BJ (cell line): Measurements from ENCODE around the gene MAP3K10. TPM values are rescaled to one million over a fixed set of nuclear protein-coding genes. Genes with fewer than 3 reads are reported as not detected.

ENCODE experiments used
- CTCF ChIA-PET: fragments of 350-600 bp; formaldehyde crosslinking; extraction: SDS; loops from one replicate; lab custom pipeline; 2021; ENCODE audit warnings: antibody characterized with exemption, inconsistent platforms; lab: Yijun Ruan, JAX
- POLR2A ChIA-PET: fragments of 300-600 bp; sonication (Branson Sonifier 250); formaldehyde crosslinking; extraction: SDS; loops from one replicate; lab custom pipeline; 2021; ENCODE audit warnings: antibody characterized with exemption; lab: Charles Lee
- DNase-seq: peaks from one replicate; pipeline ENCODE4 v3.0.0-alpha.2; 2011; ENCODE audit warnings: low read depth
- H3K27me3 ChIP-seq: 2 replicates; pipeline ENCODE4 v1.6.0; 2011; ENCODE audit warnings: low read length; ENCODE audit not compliant: control insufficient read depth, insufficient read depth
- H3K36me3 ChIP-seq: 2 replicates; pipeline ENCODE4 v1.5.1; 2011; ENCODE audit warnings: low read length; ENCODE audit not compliant: control insufficient read depth, insufficient read depth
- H3K4me3 ChIP-seq: 2 replicates; pipeline ENCODE4 v1.5.1; 2011; ENCODE audit warnings: low read depth, mild to moderate bottlenecking, control low read depth, low read length
- CTCF ChIP-seq: IDR thresholded peaks from 2 replicates; pipeline ENCODE4 v1.5.1; 2011; ENCODE audit warnings: low read depth, mild to moderate bottlenecking, control low read depth, inconsistent platforms, low read length, moderate library complexity; ENCODE audit not compliant: insufficient read depth
- polyA plus RNA-seq: library from polyadenylated mRNA; depleted of rRNA; stranded (reverse); fragments of >200 nt; gene quantifications from 2 replicates; pipeline ENCODE4 v1.2.3, GENCODE V29; 2011

MAP3K10 gene
- polyA plus RNA-seq, 1 experiment, result 3.6 TPM

DNA sequence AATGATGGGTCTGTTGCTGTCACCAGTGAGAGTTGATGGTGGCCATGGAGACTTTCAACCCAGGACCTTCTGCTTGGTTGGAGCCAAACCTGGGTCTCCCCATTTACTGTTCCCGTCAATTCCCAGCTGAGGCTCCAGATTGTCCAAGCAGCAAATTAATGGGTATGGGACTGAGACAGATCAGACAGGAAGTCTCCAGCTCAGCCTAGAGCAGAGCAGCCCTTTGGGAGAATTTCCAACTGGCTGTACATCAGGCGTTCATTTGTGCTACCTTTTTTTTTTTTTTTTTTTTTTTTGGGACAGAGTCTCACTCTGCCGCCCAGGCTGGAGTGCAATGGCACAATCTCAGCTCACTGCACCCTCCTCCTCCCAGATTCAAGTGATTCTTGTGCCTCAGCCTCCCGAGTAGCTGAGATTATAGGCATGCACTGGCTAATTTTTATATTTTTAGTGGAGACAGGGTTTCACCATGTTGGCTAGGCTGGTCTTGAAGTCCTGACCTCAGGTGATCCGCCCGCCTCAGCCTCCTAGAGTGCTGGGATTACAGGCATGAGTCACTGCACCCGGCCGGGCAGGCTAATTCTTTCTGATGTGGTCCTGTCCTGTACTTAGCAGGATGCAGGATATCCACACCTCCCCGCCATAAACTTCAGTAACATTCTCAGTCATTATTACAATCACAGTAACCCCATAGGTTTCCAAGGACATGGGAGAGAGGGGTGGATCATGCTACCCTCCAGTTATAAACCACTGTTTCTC is 9.3 kb downstream of the MAP3K10 start:
- ChIA-PET POLR2A (no interaction called here), CTCF (interaction anchor here (1.2 to 1.6 kb wide), 2 partner anchors 9 to 59 kb away, joined by 4 to 6 read pairs; partner anchors contain the start of gene MAP3K10)
- Histone ChIP-seq H3K4me3 (no peak overlapping the region), H3K36me3 (peaks cover 14% of the 10 kb centered on the region), H3K27me3 (no peaks in the 10 kb centered on the region)
- no peak for DNase-seq
- no peak for TF ChIP-seq CTCF

GRCh38 chr19:40204381-40204780 is 13.2 kb downstream of the MAP3K10 start:
- peaks cover 15% of the 10 kb centered on the region for H3K36me3 ChIP-seq
- no peak overlapping the region for H3K4me3 ChIP-seq
- CTCF ChIA-PET, result no interaction called here
- no peaks in the 10 kb centered on the region for H3K27me3 ChIP-seq
- no peak for TF ChIP-seq CTCF
- POLR2A ChIA-PET, result interaction anchor here (0.7 kb wide), 1 partner anchor 9 kb away, joined by 3 read pairs; no protein-coding TSS in a partner anchor
- no peak for DNase-seq

DNA sequence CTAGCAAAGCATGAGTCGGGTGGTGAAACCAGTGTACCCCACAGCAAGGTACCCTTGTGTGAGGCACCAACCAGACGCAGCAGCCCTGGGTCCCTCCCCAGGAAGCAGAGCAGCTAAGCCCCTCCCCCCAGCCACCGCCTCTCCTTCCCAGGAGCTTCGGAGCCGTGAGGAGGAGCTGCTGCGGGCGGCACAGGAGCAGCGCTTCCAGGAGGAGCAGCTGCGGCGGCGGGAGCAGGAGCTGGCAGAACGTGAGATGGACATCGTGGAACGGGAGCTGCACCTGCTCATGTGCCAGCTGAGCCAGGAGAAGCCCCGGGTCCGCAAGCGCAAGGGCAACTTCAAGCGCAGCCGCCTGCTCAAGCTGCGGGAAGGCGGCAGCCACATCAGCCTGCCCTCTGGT is 14.5 kb downstream of the MAP3K10 start:
- H3K36me3 ChIP-seq, result peaks cover 14% of the 10 kb centered on the region
- TF ChIP-seq CTCF, result no peak
- POLR2A ChIA-PET, result no interaction called here
- no peak for DNase-seq
- no peak overlapping the region for H3K4me3 ChIP-seq
- H3K27me3 ChIP-seq, result no peaks in the 10 kb centered on the region
- CTCF ChIA-PET, result no interaction called here

DNA sequence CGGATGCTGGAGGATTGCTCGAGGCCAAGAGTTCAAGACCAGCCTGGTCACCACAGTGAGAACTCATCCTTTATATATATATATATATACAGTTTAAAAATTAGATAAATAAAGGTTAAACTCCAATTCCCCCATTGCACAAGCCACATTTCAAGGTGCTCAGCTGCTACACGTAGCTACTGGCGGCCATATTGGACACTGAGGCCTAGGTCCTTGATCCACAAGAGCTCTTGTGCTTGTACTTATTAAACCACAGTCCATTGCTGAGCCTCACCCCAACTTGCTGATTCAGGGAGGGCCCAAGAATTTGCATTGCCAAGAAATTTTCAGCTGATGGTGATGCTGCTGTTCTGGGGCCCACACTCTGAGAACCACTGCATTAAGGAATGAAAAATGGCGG is 17.4 kb downstream of the MAP3K10 start:
- H3K36me3 ChIP-seq, result peaks cover 11% of the 10 kb centered on the region
- no peak for DNase-seq
- TF ChIP-seq CTCF, result no peak
- H3K27me3 ChIP-seq, result no peaks in the 10 kb centered on the region
- H3K4me3 ChIP-seq, result no peak overlapping the region
- POLR2A ChIA-PET, result interaction anchor here (0.6 kb wide), 1 partner anchor 362 kb away, joined by 3 read pairs; no protein-coding TSS in a partner anchor
- CTCF ChIA-PET, result interaction anchor here (0.5 to 1.3 kb wide), 3 partner anchors 9 to 97 kb away, joined by 3 read pairs; partner anchors contain the start of gene TTC9B

- no peak for DNase-seq
- peaks cover 3% of the 10 kb centered on the region for H3K36me3 ChIP-seq
- ChIA-PET POLR2A (no interaction called here), CTCF (interaction anchor here (1.2 kb wide), 1 partner anchor 68 kb away, joined by 4 read pairs; no protein-coding TSS in a partner anchor)
- TF ChIP-seq CTCF, result no peak
- H3K27me3 ChIP-seq, result no peaks in the 10 kb centered on the region
- H3K4me3 ChIP-seq, result no peak overlapping the region
Observed at GRCh38 chr19:40210889-40211288, 19.7 kb downstream of the MAP3K10 start.
